HG03159 (cell line): ENCODE data around the gene ATP8A2.

ENCODE experiments used
- ATAC-seq: cut with Tn5 transposase; IDR thresholded peaks from one replicate; pipeline ENCODE4 v1.9.1; 2021; ENCODE audit warnings: mild to moderate bottlenecking, moderate library complexity; ENCODE audit not compliant: unreplicated experiment

ATP8A2 gene

DNA sequence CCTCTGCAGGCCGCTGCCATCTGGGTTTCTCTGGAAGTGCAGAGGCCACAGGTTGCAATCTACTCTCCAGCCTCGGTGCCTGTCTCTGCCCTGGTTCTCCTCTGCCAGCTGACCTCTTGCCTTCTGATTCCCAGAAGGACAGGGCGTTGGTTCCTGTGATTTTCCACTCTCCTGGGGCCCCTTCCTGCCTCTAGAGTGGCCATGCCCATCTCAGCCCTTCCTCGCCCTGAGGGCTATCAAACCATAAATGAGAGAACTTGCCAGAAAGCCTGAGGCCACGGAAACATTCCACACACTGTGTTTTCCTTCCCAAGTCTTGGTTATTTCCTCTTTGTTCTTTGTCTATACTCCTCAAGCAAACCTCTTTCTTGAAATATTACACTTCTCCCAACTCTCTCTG is 533.8 kb downstream of the ATP8A2 start:
- ATAC-seq = no peak

DNA sequence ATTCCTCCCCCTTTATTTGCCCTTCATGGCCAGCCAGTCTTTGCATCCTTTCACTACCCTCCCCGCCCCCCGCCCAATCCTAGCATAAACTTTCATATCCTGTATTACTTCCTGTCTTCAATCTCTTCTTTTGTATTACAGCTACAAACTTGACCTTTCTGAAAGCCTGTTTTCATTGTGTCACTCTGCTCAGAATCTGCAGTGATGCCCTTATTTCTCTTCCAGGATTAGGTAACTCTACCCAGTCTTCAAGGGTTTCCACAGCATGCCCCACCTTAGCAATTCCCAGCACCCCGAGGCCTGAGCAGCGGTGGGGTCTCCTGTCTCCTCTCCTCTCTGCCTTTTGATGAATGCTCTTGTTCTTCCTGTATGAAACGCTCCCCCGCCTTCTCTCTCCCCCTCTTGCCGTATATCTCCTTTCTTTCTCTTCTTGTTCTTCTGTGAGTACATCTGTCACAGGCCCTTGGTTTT is 534.5 kb downstream of the ATP8A2 start:
- ATAC-seq = no peak

GRCh38 chr13:25908366-25908765 is 536.6 kb downstream of the ATP8A2 start:
- no peak for ATAC-seq

DNA sequence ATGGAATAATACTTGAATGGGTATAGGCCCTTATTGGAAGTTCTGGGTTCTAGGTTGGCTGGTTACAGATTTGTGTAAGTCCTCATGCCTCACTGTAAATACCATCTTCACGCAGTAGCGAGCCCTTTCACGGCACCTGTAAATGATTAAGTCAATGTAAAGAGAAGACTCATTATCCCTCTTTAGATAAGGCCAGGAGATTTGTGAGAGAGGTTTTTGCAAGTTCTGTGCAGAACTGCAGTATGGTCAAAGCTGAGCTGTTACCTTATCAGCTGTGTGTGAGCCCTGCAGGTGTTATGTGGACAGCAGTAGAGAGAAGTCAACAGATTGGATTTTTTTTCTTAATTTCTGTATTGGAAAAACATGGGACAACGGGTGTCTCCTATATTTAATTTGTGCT is 538.5 kb downstream of the ATP8A2 start:
- no peak for ATAC-seq

DNA sequence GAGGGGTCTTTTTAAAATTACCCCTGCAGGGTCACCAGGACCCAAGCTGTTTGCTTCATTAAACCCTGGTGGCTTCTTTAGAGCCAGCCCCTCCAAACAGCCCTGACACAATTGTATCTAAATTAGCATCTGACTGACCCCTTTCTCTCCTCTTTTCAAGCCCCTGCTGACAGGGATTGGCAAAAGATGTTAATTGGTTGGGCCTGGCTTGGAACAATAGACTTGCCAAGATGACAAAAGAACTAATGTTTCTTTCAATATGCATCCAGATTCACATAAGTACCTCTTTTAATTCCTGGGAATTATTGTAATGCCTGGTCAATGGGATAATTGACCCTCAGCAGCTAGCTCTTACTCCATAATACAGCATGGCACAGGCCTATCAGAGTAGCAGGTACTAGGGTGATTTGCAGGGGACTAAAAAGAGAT is 539.2 kb downstream of the ATP8A2 start:
- no peak for ATAC-seq

DNA sequence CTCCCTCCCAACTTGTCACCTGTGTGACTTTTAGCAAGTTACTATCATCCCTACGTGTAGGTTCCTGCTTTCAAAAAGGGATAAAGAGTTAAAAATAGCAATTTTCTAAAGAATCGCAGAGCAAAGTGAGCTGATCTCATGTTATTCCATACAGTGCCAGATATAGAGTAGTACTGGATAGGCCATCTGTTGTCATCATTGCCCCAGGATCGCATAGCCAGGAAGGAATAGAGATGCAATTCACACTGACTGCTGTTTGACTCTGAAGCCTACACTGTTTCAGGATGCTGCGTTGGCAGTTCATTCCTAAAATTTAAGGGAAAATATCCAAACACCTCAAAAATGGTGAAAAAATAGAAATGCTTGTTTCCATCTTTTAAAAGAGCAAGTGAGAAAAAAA is 541.2 kb downstream of the ATP8A2 start:
- ATAC-seq = no peak

GRCh38 chr13:25915840-25916518 is 544.2 kb downstream of the ATP8A2 start:
- ATAC-seq = no peak

DNA sequence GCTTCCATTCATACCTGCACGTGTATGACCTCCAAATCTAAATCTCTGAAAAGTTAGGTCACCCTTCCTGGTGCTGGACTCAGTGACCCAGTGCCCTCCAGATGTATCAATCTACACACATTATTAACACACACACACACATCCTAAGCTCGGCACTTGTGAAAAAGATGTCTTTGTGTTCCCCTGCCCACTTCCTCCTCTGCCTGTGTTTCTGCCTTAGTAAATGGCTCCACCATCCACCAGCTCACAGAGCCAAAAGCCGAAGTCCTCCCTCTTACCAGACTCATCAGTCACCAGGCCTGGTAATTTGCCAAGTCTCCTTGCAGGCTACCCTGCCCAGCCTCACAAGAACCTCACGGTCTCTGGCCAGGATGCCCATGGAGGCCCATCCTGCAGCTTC is 548.5 kb downstream of the ATP8A2 start:
- no peak for ATAC-seq

DNA sequence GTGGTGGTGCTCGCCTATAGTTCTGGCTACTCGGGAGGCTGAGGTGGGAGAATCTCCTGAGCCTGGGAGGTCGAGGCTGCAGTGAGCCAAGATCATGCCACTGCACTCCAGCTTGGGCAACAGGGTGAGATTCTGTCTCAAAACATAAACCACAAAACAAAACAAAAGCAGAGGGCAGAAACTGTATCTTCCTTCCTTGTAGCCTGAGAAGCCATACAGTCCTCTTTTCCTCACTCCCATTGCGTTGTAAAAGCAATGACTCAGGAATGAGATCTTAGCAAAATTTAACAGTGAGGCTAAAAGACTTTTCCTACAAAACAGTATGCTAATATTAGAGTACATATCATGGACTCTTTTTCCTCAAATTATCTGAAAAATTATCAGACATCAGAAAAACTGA is 549.2 kb downstream of the ATP8A2 start:
- ATAC-seq = no peak

GRCh38 chr13:25922376-25922775 is 550.6 kb downstream of the ATP8A2 start:
- no peak for ATAC-seq

GRCh38 chr13:25923217-25924085 is 551.7 kb downstream of the ATP8A2 start:
- no peak for ATAC-seq

DNA sequence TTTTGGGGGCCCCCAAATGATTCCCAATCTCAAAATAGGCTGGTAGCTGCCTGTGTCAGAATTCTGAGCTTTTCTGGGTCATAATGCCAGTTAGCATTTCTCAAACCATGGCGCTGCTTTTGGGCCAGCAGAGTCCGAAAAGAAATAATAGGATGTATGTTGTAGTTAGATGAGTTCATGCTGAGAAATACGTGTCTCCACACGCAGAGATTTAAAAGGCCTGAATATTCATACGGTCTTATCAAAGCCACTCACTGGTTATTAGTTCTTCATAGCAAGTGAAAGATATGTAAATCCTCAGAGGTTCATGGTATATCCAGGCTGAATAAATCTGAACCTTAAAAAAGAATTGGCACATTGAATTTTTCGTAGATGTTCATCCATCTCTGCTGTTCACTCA is 555.6 kb downstream of the ATP8A2 start:
- ATAC-seq = no peak

DNA sequence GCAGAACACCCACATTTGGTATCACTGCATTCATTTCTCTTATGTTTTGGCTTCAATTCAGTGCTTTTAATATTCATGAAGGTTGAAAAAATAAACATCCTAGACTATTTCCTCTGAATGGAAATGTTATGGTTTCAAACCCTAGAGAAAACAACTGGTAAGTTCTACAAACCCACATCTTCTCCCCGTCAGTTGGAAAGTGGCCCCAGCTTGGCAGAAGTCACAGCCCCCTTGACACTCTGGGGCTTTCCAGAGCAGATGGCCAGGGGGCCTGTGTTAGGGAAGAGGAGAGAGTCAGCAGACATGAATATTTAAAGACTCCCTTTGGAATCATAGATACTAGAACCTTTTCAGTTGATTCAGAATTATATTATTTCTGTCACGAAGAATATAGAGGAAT is 556.2 kb downstream of the ATP8A2 start:
- ATAC-seq = no peak

DNA sequence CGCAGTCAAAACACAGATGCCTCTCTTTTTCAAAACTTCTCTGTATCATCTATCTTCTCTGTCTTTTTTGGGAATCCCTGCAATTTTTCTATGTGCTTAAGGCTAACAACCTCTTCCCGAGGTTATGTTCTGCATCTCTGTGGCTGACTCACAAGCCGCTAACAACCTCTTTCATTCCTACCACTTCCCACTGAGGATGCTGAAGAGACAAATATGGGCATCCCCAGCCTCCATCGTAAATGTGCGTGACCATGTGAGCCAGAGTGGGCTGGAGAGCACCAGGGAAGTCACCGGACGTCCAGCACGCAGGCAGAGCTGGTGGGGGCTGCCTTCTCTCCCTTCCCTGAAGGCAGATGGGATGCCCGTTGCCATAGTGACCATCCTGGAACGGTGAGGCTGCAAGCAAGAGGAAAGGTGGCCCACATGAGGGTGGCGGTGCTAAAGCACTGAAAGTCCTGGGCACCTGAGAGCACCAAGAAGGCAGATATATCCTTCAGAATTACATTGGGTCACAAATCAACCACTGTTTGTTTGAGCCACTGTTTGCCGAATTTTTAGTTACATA is 557.2 kb downstream of the ATP8A2 start:
- no peak for ATAC-seq

- ATAC-seq = no peak
Measured at GRCh38 chr13:25929816-25930215, 558.0 kb downstream of the ATP8A2 start.

- ATAC-seq = no peak
Measured at GRCh38 chr13:25930653-25931052, 558.9 kb downstream of the ATP8A2 start.

GRCh38 chr13:25932365-25932764 is 560.6 kb downstream of the ATP8A2 start:
- ATAC-seq = no peak

DNA sequence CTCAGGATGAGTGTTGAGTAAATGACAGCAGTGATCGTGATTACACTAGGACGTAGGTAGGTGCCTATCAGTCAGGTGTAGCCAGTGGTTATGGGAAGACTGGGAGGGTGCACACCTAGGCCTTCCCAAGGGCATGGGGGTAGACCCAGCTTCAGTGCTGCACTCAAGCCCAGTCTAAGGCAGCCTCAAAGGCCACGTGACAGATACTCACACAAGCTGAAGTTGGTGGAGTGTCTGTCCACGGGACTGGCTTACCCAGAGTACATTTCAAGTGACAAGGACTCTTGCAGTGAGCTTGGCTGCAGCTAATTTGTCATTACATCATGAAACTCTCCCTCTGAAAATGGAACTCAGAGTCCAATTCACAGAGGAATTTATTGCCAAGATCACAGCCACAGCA is 561.7 kb downstream of the ATP8A2 start:
- ATAC-seq = no peak

DNA sequence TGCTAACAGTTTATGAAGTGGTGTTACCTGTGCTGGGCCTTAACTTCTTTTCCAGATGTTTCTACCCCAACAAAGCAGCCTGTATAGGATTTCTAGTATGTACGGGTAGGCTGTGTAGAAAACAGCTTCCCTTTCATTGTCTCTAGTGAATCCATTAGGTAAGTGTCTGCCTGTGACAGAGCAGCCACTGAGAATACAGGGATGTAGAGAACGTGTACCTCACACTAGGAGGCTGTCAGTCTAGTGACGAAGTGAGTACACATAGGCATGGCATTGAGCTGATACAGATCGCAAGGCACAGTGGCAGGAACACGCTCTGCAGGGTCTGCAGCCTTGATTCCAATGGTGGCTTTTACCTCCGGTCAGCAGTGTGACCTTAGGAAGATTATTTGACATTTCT is 562.4 kb downstream of the ATP8A2 start:
- ATAC-seq = no peak

GRCh38 chr13:25939961-25940687 is 568.4 kb downstream of the ATP8A2 start:
- no peak for ATAC-seq

DNA sequence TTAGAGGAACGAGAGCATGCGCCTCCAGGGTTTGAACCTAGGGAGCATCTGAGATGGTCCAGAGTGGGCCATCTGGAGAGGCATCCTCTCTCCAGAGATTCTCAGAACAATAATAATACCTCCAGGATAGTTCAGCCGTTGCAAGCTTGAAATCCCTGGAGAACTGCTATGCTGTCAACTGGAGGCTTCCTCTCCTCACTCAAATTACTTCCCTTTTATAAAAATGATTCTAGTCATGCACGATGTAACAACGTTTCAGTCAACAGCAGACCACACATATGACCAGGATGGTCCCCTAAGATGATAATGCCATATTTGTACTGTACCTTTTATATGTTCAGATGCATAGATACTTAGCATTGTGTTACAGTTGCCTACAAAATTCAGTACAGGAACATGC is 571.3 kb downstream of the ATP8A2 start:
- ATAC-seq = no peak
